ENCODE data around the gene IDH2. TPM values are rescaled to one million over a fixed set of nuclear protein-coding genes. Genes with fewer than 3 reads are reported as not detected.

IDH2 gene
- total RNA-seq, 1 donor from 2014 or later: 49.1 TPM

DNA sequence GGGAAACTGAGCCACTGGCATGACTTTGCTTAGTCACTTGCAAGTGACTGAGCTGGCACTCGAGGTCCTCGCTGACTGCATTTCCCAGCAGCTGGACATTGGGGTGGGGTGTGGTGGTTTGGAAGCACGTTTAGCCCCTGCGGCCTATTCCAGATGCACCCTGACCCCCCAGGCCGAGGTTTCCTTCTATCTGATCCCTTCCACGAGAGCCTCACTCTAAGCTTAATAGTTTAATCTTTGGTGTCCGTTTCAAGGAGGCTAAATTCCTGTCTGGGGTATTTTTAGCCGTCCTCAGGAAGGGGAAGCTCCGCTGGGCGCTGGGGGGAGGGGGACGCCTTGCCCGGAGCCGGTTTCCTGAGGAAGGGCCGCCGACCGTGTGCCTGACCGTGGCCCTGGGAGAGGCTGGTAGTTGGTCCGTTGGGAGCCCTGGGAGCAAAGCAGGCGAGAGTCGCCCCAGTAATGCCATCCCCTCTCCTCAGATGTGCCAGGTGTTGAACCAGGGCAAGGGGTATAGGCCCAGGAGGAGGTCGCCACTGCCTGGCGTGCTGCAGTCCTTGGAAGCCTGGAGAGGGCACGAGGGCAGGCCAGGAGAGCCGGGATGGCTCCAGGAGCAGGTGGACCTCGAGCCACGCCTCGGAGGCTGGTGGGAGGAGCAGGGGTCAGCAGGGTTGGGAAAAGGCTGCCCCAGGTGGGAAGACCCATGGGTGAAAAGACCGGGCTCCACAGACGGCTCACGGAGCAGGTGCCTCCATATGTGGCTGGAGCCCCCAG is 37.2 kb downstream of the IDH2 start:
- intact Hi-C loops (cut with micrococcal nuclease): no loop called here
- POLR2A ChIA-PET: interaction anchor here (1.7 to 2.0 kb wide), 2 partner anchors 18 to 171 kb away, joined by 4 to 6 read pairs; partner anchors contain the start of gene AP3S2
- TF ChIP-seq, protein P1, sequence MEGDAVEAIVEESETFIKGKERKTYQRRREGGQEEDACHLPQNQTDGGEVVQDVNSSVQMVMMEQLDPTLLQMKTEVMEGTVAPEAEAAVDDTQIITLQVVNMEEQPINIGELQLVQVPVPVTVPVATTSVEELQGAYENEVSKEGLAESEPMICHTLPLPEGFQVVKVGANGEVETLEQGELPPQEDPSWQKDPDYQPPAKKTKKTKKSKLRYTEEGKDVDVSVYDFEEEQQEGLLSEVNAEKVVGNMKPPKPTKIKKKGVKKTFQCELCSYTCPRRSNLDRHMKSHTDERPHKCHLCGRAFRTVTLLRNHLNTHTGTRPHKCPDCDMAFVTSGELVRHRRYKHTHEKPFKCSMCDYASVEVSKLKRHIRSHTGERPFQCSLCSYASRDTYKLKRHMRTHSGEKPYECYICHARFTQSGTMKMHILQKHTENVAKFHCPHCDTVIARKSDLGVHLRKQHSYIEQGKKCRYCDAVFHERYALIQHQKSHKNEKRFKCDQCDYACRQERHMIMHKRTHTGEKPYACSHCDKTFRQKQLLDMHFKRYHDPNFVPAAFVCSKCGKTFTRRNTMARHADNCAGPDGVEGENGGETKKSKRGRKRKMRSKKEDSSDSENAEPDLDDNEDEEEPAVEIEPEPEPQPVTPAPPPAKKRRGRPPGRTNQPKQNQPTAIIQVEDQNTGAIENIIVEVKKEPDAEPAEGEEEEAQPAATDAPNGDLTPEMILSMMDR (IDR thresholded peaks at IDR 0.05): no peak
- Mint-ChIP-seq H3K27ac (peak overlapping the region; percentile 97), H3K27me3 (no peaks in the 10 kb centered on the region), H3K36me3 (ENCODE audit: low read depth) (peaks cover 18% of the 10 kb centered on the region), H3K4me1 (peaks cover 55% of the 10 kb centered on the region), H3K9me3 (no peaks in the 10 kb centered on the region), H3K4me3 (no peak overlapping the region)
- CTCF ChIA-PET: interaction anchor here (0.7 to 1.2 kb wide), 3 partner anchors 68 to 191 kb away, joined by 3 read pairs; no protein-coding TSS in a partner anchor
- no peak for DNase-seq
- ATAC-seq (ENCODE audit: low read depth): no peak

GRCh38 chr15:90063770-90064247 is 38.5 kb downstream of the IDH2 start:
- TF ChIP-seq, protein P1 (IDR thresholded peaks at IDR 0.05): no peak
- ChIA-PET POLR2A (interaction anchor here (1.1 to 2.0 kb wide), 2 partner anchors 32 to 170 kb away, joined by 4 to 6 read pairs; partner anchors contain the start of gene AP3S2), CTCF (interaction anchor here (1.2 kb wide), 1 partner anchor 66 kb away, joined by 3 read pairs; no protein-coding TSS in a partner anchor)
- peak overlapping the region; percentile 97 for H3K27ac Mint-ChIP-seq
- no peaks in the 10 kb centered on the region for H3K9me3 Mint-ChIP-seq
- DNase-seq: peak; percentile 49
- peak; percentile 35 for ATAC-seq (ENCODE audit: low read depth)
- peaks cover 10% of the 10 kb centered on the region for H3K36me3 Mint-ChIP-seq (ENCODE audit: low read depth)
- H3K4me1 Mint-ChIP-seq: peaks cover 68% of the 10 kb centered on the region
- peak overlapping the region; percentile 21 for H3K4me3 Mint-ChIP-seq
- H3K27me3 Mint-ChIP-seq: no peaks in the 10 kb centered on the region
- intact Hi-C loops (cut with micrococcal nuclease): no loop called here

DNA sequence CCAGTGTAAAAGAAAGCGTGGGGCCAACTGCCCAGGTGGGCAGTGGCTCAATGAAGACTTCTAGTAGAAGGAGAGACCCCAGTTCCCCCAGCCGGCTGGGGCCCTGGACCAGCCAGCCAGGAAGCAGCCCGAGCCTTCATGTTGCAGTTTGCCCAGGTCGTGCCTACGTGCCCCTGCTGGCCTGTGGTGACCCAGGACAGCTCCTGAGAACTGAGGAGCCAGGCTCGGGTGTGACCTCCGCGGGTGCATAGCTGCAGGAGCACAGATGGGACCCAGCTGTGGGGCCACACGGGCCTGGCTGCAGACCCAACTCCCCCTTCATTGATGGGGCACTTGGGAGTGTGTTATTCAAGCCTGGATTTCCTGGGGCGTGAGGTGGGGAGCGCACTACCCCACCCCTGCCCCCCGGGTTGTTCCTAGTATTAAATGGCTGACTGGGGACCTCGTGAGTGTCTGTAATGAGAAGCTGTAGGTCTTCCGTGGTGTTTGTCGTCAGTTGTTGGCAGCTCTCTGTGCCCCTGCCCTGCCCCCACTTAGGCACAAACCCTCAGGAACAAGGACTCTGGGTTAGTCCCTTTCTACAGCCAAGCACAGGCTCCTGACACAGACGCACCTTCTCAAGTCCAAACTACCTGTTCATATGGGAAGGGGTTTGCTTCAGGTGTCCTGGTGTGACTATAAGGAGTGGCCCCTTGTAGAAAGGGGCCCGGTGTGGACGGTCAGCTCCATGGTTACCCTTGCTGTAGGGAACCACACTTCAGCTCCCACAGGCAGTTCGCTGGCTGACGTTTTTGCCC is 39.1 kb downstream of the IDH2 start:
- Mint-ChIP-seq H3K36me3 (ENCODE audit: low read depth) (peaks cover 7% of the 10 kb centered on the region), H3K4me1 (peaks cover 74% of the 10 kb centered on the region), H3K4me3 (no peak overlapping the region), H3K9me3 (no peaks in the 10 kb centered on the region), H3K27me3 (no peaks in the 10 kb centered on the region), H3K27ac (peak overlapping the region; percentile 97)
- TF ChIP-seq, protein P1 (IDR thresholded peaks at IDR 0.05): no peak
- ATAC-seq (ENCODE audit: low read depth) (no peak), DNase-seq (no peak)
- intact Hi-C loops (cut with micrococcal nuclease): no loop called here
- ChIA-PET POLR2A (interaction anchor here (1.1 to 8.1 kb wide), 2 partner anchors 16 to 31 kb away, joined by 4 to 98 read pairs; no protein-coding TSS in a partner anchor), CTCF (no interaction called here)

DNA sequence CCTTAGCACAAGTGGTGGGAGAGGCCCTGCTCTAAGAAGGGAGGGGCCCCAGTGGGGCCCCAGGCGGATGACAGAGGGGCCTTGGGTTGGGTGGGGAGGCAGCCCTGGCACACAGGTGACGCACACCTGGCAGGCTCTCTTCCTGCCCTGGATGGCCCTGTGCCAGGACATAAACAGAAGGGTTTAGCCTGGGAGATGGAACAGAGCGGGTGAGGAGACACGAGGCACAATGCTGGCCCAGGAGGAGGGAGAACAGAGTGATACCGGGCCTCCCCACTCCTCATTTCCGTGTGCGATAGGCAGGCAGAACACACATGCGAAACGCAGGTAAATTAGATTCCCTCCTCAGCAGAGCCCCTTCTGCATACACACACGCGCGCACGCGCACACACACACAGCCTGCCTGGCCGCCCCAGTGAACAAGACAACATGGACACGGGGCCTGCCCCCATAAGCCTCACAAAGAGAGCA is 39.8 kb downstream of the IDH2 start:
- POLR2A ChIA-PET: interaction anchor here (0.7 to 8.1 kb wide), 5 partner anchors 9 to 143 kb away, joined by 3 to 98 read pairs (median 3); partner anchors contain the start of gene ZNF710
- no peaks in the 10 kb centered on the region for H3K9me3 Mint-ChIP-seq
- H3K27ac Mint-ChIP-seq: peak overlapping the region; percentile 97
- intact Hi-C loops (cut with micrococcal nuclease): no loop called here
- DNase-seq: no peak
- ATAC-seq (ENCODE audit: low read depth): no peak
- CTCF ChIA-PET: interaction anchor here (2.4 kb wide), 1 partner anchor 8 kb away, joined by 11 read pairs; no protein-coding TSS in a partner anchor
- H3K36me3 Mint-ChIP-seq (ENCODE audit: low read depth): peaks cover 3% of the 10 kb centered on the region
- TF ChIP-seq, protein P1 (IDR thresholded peaks at IDR 0.05): no peak
- H3K4me3 Mint-ChIP-seq: no peak overlapping the region
- H3K27me3 Mint-ChIP-seq: no peaks in the 10 kb centered on the region
- peaks cover 80% of the 10 kb centered on the region for H3K4me1 Mint-ChIP-seq

Measured in activated B cell treated with CpG ODN at 0.5 μM for 24 hours (primary cell).